Stimulated activated CD4-positive, alpha-beta T cell treated with anti-CD3 and anti-CD28 coated beads, Interleukin-4, amount 100 ng/mL, for 4 hours (primary cell): ENCODE data around the gene FDX2.

ENCODE experiments used
- DNase-seq, 2 experiments: peaks; one replicate each; pipeline ENCODE4 v3.0.0-alpha.2; 2020

Gene FDX2

GRCh38 chr19:10332965-10333757, 17.3 kb upstream of the FDX2 start, which contains the start of gene RAVER1:
Gene RAVER1 (minus strand): TSS chr19:10333529. CDS start chr19:10333507, 22 bp downstream.
- DNase-seq: peak; percentile 98

DNA sequence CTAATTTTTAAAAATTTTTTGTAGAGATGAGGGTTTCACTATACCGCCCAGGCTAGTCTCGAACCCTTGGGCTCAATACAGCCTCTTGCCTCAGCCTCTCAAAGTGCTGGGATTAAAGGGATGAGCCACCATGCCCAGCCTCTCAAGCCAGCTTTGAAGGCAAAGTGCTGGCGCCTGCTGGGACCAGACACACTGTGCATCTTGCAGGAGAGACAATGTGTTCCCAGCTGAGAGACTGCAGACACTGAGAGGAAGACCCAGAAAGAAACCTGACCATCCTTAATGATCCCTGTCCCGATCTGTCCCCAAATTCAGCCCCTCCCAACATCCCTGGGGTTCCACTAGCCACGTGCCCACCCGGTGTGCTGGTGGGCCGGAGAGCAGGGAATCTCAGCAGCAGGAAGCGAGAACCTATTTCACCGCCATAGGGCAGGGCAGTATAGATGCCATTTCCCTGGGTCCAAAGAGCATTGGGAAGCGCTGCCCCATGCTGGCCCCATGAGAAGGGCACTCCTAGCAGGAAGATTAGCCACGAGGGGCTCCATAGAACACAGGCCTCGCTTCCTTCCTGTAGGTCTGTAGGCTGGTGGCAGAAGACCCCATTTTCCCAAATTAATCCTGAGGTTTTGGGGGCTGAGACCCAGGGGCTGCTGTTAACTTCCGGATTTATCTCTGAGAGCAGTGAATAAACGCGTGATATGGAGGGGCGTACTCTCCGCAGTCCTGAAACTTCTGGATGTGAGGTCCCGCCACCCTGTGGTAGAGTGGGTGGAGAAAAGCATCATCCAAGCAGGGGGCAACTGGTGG, 16.5 kb upstream of the FDX2 start:
- DNase-seq: no peak

DNA sequence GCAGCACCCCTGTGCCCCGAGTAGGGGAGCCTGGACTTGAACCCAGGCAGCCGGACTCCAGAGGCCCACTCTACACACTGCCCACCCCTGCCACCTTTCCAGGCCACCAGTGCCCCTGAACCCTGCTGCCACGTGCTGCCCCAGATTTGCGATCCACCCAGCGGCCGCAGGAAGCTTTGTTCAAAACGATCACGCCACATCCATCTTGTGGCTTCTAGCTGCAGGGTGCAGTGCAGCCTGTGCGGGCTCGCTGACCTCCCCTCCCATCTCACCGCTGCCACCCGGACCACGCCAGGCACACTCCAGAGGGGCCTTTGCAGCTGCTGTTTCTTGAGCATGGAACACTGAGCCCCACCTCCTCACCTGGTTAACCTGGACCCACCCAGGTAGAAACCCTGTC, 13.7 kb upstream of the FDX2 start:
- no peak for DNase-seq

GRCh38 chr19:10328558-10329429, 13.0 kb upstream of the FDX2 start:
- no peak for DNase-seq

- no peak for DNase-seq
Observed at GRCh38 chr19:10327793-10328192, 12.0 kb upstream of the FDX2 start.

DNA sequence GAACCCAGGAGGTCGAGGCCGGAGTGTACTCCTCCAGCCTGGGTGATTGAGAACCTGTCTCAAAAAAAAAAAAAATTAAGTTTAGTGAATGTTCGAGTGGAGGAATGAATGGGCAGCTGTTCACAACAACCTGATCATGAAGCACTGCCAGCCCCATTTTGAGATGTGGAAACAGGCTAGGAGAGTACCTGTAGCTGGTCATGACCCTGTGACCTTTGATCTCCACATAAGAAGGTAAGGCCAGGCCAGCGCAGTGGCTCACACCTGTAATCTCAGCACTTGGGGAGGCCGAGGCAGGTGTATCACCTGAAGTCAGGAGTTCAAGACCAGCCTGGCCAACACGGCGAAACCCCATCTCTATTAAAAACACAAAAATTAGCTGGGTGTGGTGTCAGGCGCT, 9.9 kb upstream of the FDX2 start:
- DNase-seq: no peak

- no peak for DNase-seq
Observed at GRCh38 chr19:10321874-10322835, 6.3 kb upstream of the FDX2 start.

GRCh38 chr19:10321417-10321797, 5.6 kb upstream of the FDX2 start:
- DNase-seq: no peak

DNA sequence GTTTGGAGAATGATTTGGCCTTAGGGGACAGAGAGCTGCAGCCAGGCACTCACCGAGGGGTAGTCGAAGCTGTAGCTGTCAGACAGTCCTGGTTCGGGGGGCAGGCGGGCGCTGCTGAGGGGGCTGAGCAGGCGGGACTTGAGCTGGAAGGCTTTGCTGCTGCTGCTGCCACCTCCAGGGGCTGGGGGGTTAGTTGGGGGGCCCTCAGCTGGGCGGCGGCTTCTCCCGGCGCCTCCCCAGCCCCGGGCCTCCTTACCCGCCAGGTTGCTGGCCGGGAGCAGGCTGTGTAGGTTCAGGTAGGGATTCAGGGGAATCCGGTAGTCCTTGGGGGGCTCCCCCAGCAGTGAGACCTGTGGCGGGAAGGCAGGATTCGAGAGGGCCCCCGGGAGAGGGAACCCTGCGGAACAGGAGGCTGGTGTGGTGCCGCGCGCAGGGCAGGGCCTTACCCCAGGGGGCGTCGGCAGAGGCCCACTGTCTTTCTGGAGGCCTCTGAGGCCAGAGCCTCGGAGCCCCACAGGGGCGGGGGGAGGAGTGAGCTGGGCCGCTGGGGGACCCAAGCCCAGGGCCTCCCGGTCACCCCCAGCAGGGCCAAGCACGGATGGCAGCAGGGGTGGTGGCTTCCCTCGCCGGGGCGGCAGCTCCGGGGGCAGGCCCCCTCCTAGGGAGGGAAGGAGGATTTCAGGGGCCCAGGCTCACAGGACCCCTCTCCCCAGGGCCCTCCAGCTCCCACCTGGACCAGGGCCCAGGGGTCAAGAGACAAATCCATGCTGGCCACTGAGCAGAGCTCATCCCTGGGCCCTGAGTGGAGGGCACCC, 5.0 kb upstream of the FDX2 start:
- no peak for DNase-seq

DNA sequence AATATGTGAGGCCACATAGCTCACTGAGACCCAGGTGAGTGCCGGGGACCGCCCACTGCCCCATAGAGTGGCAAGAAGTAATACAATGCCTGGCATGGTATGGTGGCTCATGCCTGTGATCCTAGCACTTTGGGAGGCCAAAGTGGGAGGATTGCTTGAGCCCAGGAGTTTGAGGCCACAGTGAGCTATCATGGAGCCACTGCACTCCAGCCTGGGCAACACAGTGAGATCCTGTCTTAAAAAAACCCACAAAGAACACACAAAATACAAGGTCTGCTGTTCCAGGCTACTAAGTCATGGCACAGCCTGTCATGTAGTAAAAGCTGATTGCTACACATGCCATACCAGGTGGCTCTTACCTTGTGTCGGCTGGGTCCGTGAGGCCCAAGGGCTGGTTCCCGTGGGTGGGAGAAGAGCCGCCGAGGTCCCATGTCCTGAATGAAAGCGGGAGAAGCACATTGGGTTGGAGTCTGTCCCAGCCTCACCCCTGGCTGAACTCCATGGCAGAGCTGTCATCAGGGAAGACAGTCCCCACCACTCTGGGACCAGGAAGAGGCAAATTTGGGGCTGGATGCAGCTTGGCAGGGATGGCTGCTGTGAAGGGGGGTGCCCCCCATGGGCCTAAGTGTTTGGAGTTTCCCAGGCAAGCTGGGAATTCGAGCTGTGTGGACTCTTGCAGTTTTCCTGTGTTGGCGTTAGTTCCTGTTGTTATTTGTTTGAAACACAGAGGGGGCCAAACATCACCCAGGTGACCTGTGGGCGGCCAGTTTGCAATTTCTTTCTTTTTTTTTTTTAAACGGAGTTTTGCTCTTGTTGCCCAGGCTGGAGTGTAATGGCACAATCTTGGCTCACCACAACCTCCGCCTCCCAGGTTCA, 3.2 kb upstream of the FDX2 start:
- no peak for DNase-seq

GRCh38 chr19:10317857-10318462, 2.1 kb upstream of the FDX2 start:
- no peak for DNase-seq

DNA sequence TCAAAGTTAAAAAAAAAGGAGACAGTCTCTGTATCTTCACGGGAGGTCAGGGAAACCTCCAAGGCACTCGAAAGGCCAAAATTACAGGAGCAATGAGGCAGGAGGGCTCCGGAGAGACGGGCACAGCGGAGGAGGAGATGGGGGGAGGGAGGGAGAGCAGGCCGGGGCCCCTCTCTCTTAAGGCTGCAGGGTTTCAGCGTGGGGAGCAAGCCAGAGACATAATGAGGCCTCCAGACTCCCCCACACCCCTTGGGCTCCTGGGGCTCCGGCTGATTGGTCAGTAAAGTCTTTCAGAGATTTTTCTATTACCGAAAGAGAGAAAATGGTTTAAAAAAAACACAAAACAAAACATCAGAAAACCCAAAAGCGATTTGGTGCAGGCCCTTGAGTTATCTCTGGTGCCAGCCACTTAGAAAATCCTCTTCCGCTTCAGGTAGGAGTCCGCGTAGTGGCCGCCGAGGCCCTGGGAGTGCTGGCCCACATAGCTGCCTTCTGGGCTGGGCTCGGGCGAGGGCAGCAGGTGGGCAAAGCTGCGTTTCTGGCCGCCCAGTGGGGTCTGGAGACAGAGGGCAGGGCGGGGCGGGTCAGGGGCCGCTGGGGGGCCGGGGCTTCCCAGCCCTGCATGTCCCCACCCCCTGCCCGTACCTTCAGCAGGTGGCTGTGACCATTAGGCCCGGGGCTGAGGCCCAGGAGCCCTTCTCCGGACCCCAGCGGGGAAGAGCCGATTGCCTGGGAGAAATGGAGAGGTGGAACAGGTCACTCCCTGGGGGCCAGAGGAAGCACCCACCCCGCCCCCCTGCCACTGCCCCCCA, 1.4 kb upstream of the FDX2 start:
- no peak for DNase-seq

- no peak for DNase-seq
Observed at GRCh38 chr19:10316229-10317044, 622 bp upstream of the FDX2 start.

DNA sequence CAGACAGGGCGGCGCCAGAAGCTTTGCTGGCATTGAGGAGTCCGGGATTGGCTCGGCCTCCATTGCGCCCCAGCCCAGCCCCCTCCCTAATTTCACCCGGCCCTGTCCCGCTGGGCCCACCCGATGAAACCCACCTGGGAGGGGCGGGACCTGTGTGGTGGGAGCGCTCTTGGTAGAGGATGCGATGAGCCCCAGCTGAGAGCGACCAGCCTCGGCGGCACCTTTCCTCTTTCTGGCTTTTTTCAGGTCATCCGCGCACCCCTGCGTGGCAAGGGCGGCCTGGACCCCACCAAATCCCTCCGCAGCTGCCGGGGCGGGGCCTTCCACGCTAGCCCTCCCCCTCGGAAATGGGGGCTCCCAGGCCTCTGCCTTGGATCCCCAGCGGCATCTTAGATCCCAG, 6.4 kb downstream of the FDX2 start, which contains the start of gene ZGLP1:
ZGLP1 (minus strand) TSS at position 393 of the 400 bp plus-strand sequence.
- DNase-seq: no peak

- no peak for DNase-seq
Observed at GRCh38 chr19:10306327-10306726, 9.5 kb downstream of the FDX2 start.

DNA sequence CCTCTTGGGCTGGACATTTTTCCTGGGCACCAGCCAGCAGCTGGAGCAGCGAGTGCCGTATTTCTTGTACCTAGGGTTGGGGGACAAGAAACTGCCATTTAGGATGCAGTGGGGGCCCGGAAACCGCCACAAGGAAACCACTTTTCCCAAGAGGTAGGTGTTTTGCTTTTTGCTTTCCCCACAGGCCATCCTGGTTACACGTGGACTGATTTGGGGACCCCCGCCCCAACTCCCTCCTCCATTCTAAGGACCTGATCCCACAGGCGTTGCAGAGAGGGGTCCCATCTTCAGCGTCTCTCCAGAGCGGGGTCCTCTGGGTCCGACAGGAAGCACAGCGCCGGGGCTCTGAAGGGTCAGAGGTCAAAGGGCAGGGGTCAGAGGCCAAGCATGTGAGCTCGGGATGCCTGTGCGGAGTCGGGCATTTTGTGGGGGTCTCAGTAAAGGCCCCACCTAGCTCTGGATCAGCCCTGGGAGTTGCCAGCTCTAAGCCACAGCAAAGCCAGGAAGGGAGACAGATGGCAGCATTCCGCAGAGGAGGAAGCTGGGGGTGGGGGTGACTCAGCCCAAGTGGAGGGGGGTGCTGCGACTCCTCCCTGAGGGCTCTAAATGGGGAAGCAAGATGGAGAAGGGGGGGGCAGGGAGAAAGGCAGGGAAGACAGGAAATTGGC, 10.5 kb downstream of the FDX2 start:
- no peak for DNase-seq
